T-helper 2 cell treated with Interferon-gamma antibody and Interleukin-4, amounts not matched to agents 5 μg/mL and 100 μg/mL, for 36 hours (primary cell): ENCODE results near the gene RIMS4.

Experiments
- DNase-seq: peaks from one replicate; pipeline ENCODE4 v3.0.0; 2021; ENCODE audit warnings: low spot score
- H3K27ac Mint-ChIP-seq: one replicate; pipeline ENCODE4 v1.8.0; 2021; ENCODE audit warnings: mild to moderate bottlenecking, mixed read lengths
- H3K27me3 Mint-ChIP-seq: one replicate; pipeline ENCODE4 v1.8.0; 2021; ENCODE audit warnings: low read depth, mixed read lengths
- H3K36me3 Mint-ChIP-seq: one replicate; pipeline ENCODE4 v1.8.0; 2021; ENCODE audit warnings: low read depth, mixed read lengths
- H3K4me1 Mint-ChIP-seq: one replicate; pipeline ENCODE4 v1.8.0; 2021; ENCODE audit warnings: low read depth, mixed read lengths
- H3K4me3 Mint-ChIP-seq: one replicate; pipeline ENCODE4 v1.8.0; 2022; ENCODE audit warnings: mild to moderate bottlenecking, moderate library complexity, mixed read lengths
- H3K9me3 Mint-ChIP-seq: one replicate; pipeline ENCODE4 v1.8.0; 2021; ENCODE audit warnings: mixed read lengths

RIMS4 gene

DNA sequence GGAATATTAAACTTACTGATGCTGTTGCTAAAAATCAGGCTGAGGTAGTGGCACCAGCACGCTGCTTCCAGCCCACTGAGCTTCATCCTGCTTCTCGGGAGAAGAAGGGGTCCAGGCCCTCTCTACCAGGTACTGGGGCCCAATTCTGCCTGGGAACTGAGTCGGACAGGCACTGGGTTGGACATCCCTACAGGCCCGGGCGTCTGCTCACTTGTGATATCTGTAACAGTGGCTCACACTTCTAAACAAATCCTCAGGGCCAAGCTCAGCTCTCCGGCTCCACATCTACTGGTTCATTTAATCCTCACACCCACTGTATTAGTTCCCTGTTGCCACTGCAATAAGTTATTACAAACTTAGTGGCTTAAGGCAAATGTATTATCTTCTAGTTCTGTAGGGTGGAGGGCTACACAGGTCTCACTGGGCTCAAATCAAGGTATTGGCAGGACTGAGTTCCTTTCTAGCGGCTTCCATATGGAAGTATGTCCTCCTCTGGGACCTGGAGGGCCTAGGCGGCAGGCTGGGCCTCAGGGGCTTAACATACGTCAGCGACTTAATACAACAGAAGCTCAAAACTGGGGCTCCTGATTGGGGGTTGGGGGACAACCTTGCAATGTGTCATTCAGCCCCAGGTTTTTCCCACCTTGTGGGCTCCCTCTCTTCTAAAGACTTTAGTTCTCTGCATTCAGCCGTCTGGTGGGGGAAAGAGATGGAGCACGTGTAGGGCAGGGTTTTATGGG, 66.3 kb downstream of the RIMS4 start:
- Mint-ChIP-seq H3K4me1 (peaks cover 3% of the 10 kb centered on the region), H3K9me3 (no peaks in the 10 kb centered on the region), H3K27ac (no peak overlapping the region), H3K27me3 (peaks cover 33% of the 10 kb centered on the region), H3K36me3 (no peaks in the 10 kb centered on the region), H3K4me3 (no peak overlapping the region)
- no peak for DNase-seq

- no peak for DNase-seq
- H3K27ac Mint-ChIP-seq = no peak overlapping the region
- H3K4me1 Mint-ChIP-seq = peaks cover 6% of the 10 kb centered on the region
- H3K9me3 Mint-ChIP-seq = no peaks in the 10 kb centered on the region
- H3K36me3 Mint-ChIP-seq = no peaks in the 10 kb centered on the region
- H3K27me3 Mint-ChIP-seq = peaks cover 31% of the 10 kb centered on the region
- H3K4me3 Mint-ChIP-seq = no peak overlapping the region
Observed at GRCh38 chr20:44743080-44743701, 67.2 kb downstream of the RIMS4 start.

DNA sequence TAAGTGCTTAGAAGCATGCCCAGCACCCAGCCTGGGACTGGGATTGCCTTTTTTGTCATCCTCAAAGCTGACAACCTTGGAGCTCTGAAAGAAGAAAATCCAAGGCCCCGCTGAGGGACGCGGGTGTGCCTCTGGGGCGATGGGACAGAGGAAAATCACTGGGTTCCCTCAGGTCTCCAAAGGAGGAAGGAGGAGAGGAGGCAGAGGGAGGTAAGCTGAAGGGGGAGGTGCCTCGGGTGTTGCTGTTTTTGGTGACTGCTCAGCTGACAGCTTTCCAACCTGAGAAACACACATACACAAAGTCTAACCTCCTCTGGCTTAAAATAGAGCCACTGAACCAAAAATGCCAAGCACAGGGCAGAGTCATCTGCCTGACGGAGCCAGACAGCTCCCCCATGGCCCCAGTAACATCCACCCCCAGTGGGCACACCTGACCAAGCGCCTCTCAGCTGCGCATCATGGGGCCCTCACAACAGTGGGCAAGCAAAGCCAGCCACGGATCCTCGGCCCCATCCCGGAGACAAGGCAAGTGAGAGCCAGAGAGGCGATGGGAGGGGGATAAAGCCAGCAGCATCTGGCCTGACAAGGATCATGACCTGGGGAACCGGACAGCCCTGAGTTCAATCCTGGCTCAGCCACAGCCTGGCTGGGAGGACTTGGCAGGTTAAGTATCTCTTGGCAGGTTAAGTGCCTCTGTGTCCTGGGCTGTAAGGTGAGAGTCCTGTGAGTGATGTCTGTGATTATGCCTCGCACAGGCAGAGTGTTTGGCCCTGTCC, 67.9 kb downstream of the RIMS4 start:
- Mint-ChIP-seq H3K4me3 (no peak overlapping the region), H3K4me1 (peaks cover 6% of the 10 kb centered on the region), H3K27ac (no peak overlapping the region), H3K27me3 (peaks cover 31% of the 10 kb centered on the region), H3K9me3 (peaks cover 2% of the 10 kb centered on the region), H3K36me3 (no peaks in the 10 kb centered on the region)
- DNase-seq = no peak

DNA sequence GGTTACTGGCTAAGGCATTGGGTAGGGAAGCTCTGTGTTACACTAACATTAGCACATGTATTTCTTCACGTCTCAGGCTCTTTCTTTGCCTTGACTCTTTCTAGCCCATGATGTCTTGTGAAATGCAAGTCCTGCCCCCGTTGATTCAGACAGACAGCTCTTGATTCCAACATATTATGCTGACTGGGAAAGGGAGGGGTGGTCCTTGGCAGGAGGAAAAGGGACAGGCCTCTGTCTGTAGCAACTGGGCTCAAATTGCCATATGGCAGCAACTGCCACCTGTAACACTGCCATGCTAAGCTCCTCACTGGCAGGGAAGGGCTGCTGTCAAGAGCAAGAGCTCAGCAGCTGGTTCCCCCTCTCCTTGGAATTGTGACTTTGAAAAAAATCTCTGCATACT, 70.4 kb downstream of the RIMS4 start:
- Mint-ChIP-seq H3K27me3 (peaks cover 13% of the 10 kb centered on the region), H3K27ac (no peak overlapping the region), H3K9me3 (peaks cover 15% of the 10 kb centered on the region), H3K36me3 (peaks cover 11% of the 10 kb centered on the region), H3K4me3 (no peak overlapping the region), H3K4me1 (peaks cover 16% of the 10 kb centered on the region)
- DNase-seq = no peak

DNA sequence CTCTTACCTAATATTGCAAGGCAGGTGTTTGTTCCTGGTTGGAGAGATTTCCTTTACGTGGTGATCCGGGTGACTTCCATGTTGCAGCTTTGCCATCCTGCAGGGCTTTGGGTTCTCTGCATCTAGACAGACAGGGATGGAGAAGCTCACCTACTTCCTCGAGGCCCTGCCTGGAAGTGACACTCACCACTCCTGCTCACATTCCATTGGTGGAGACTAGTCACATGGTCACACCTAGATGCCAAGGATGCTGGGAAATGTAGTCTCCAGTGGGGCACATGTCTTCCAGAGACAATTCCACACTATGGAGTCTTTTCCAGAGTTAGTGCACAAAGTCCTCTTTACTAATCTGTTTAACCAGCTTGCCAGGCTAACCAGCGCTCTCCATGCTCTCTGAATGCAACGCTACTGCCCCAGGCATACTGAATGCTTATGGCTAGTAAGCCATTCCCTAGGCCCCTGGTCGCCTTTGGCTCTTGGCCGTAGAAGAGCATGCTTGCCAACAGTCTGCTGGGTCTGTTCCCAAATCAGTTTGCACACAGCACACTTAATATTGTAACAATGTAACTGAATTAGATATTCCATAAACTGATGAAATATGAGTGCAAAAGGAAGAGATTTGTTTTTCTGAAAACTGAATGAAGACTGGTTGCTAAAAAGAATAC, 71.4 kb downstream of the RIMS4 start:
- Mint-ChIP-seq H3K36me3 (peaks cover 11% of the 10 kb centered on the region), H3K9me3 (peaks cover 15% of the 10 kb centered on the region), H3K4me1 (peaks cover 16% of the 10 kb centered on the region), H3K27ac (no peak overlapping the region), H3K27me3 (peaks cover 4% of the 10 kb centered on the region), H3K4me3 (peak overlapping the region; percentile 79)
- peak; percentile 41 for DNase-seq

DNA sequence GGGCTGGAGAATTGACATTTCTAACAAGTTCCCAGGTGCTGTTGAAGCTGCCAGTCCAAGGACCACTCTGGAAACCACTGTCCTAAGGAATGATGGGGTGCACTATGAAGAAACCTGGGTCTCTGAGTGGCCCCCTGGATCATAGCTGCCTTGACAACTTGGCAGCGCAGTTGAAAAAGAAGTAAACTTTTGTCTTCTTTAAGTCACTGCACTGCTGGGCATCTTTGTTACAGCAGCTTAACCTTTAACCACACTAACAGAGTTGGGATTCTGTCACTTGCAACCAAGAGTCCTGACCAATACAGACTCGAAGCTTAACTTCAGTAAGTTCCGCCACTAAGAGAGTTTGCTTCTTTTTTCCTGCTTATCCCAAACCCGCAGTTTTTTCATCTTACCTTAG, 73.2 kb downstream of the RIMS4 start:
- Mint-ChIP-seq H3K27me3 (peaks cover 4% of the 10 kb centered on the region), H3K4me3 (no peak overlapping the region), H3K27ac (no peak overlapping the region)

DNA sequence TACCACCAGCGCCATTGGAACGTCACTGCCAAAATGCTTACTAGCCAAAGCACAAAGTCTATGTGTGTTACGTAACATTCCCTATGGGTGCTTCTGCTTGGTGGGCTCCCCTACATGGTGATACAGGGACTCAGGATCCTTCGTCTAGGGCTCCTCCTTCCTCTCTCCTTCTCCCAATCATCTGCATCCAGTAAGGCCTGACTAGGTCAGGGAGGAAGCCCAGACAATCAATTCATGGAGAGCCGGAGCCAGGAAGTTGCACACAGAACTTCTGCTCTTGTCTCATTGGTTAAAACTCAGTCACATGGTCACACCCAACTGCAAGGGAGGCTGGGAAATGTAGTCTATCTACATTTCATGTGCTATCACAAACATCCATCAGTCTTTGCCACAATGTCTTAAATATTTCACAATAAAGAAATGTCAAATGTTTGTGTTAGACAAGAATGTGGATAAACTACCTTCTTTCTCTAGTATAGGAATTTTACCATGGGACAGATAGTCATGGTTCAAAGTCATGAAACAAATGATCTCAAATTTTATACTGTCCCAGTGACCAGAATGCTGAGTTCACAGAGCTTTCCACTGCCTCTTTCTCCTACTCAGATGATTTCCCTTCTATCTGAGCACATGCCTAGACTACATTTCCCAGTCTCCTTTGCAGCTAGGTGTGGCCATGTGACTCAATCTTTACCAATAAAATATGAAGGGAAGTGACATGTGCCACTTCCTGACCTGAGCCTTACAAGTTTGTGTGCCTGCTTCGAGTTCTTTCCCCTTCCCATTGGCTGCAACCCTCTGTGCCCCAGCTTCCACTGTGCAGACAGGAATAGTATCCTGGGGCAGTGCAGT, 74.0 kb downstream of the RIMS4 start:
- peaks cover 23% of the 10 kb centered on the region for H3K4me1 Mint-ChIP-seq
- H3K4me3 Mint-ChIP-seq = peak overlapping the region; percentile 62
- H3K27me3 Mint-ChIP-seq = peaks cover 4% of the 10 kb centered on the region
- H3K27ac Mint-ChIP-seq = peak overlapping the region; percentile 42
- DNase-seq = no peak
- peaks cover 11% of the 10 kb centered on the region for H3K36me3 Mint-ChIP-seq
- peaks cover 15% of the 10 kb centered on the region for H3K9me3 Mint-ChIP-seq

More for the DNA sequence above, 73.2 kb downstream of the RIMS4 start:
- DNase-seq = no peak
- H3K9me3 Mint-ChIP-seq = peaks cover 15% of the 10 kb centered on the region
- H3K36me3 Mint-ChIP-seq = peaks cover 11% of the 10 kb centered on the region
- peaks cover 23% of the 10 kb centered on the region for H3K4me1 Mint-ChIP-seq

GRCh38 chr20:44735816-44736169, 74.6 kb downstream of the RIMS4 start:
- peak overlapping the region; percentile 62 for H3K4me3 Mint-ChIP-seq
- peaks cover 23% of the 10 kb centered on the region for H3K4me1 Mint-ChIP-seq
- DNase-seq = no peak
- H3K9me3 Mint-ChIP-seq = peaks cover 15% of the 10 kb centered on the region
- peaks cover 2% of the 10 kb centered on the region for H3K27me3 Mint-ChIP-seq
- H3K36me3 Mint-ChIP-seq = peaks cover 11% of the 10 kb centered on the region
- H3K27ac Mint-ChIP-seq = no peak overlapping the region

GRCh38 chr20:44734938-44735337, 75.4 kb downstream of the RIMS4 start:
- Mint-ChIP-seq H3K9me3 (peaks cover 15% of the 10 kb centered on the region), H3K27me3 (peaks cover 2% of the 10 kb centered on the region), H3K4me3 (no peak overlapping the region), H3K4me1 (peaks cover 23% of the 10 kb centered on the region), H3K27ac (no peak overlapping the region), H3K36me3 (peaks cover 11% of the 10 kb centered on the region)
- DNase-seq = no peak

- H3K27me3 Mint-ChIP-seq = no peaks in the 10 kb centered on the region
- no peak overlapping the region for H3K27ac Mint-ChIP-seq
- DNase-seq = peak; percentile 34
- peaks cover 20% of the 10 kb centered on the region for H3K4me1 Mint-ChIP-seq
- H3K9me3 Mint-ChIP-seq = peaks cover 15% of the 10 kb centered on the region
- peaks cover 11% of the 10 kb centered on the region for H3K36me3 Mint-ChIP-seq
- no peak overlapping the region for H3K4me3 Mint-ChIP-seq
Observed at GRCh38 chr20:44733341-44734069, 76.8 kb downstream of the RIMS4 start.

DNA sequence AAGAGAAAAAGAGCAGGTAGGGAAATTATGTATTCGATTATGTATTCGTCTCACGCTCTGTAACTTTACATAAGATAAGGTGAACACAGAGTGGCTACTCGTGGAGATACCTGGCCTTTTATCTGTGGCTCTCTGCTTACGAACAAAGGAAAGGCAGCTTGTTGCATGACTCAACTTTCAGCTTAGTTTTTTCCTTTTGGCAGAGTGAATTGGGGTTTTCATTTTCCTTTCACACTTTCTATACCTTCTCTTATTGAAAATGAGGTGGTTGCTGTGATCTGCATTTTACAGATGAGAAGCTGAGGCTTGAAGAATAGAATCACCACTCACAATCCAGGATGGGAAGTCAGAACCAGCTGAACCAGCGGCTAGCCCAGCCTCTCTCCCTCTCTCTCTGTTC, 78.0 kb downstream of the RIMS4 start:
- peaks cover 11% of the 10 kb centered on the region for H3K36me3 Mint-ChIP-seq
- DNase-seq = no peak
- no peak overlapping the region for H3K27ac Mint-ChIP-seq
- H3K27me3 Mint-ChIP-seq = no peaks in the 10 kb centered on the region
- no peak overlapping the region for H3K4me3 Mint-ChIP-seq
- peaks cover 20% of the 10 kb centered on the region for H3K4me1 Mint-ChIP-seq
- H3K9me3 Mint-ChIP-seq = peaks cover 12% of the 10 kb centered on the region

DNA sequence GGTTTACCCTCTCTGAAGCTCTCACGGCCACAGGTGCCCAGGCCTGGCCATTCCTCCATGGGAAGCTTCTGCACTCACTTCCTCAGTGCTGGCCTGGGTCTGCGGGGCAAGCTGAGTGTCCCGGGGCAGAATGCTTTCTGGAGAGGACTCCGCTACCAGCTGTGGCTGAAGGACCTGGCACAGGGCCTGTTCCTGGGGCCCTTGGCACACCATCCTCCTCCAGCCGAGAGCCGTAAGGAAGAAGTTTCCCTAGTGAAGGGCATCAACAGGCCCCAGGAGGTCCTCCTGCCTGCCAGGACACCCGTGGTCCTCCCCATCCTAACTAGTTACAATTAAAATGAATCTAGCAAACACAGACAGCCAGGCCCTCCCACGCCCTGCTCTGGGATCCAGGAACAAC, 78.7 kb downstream of the RIMS4 start:
- no peak for DNase-seq
- Mint-ChIP-seq H3K27ac (no peak overlapping the region), H3K4me3 (no peak overlapping the region), H3K9me3 (peaks cover 6% of the 10 kb centered on the region), H3K27me3 (no peaks in the 10 kb centered on the region), H3K36me3 (peaks cover 7% of the 10 kb centered on the region), H3K4me1 (peaks cover 17% of the 10 kb centered on the region)

- no peak for DNase-seq
- H3K4me1 Mint-ChIP-seq = peaks cover 7% of the 10 kb centered on the region
- H3K36me3 Mint-ChIP-seq = no peaks in the 10 kb centered on the region
- no peaks in the 10 kb centered on the region for H3K9me3 Mint-ChIP-seq
- no peak overlapping the region for H3K4me3 Mint-ChIP-seq
- no peak overlapping the region for H3K27ac Mint-ChIP-seq
- no peaks in the 10 kb centered on the region for H3K27me3 Mint-ChIP-seq
Observed at GRCh38 chr20:44730441-44730840, 79.9 kb downstream of the RIMS4 start.
